ENCODE measurements around the gene TMEM81. TPM values are rescaled to one million over a fixed set of nuclear protein-coding genes. Genes with fewer than 3 reads are reported as not detected.

The TMEM81 gene
- total and polyA plus RNA-seq, 10 donors = 2.4 to 5.4 (median 3.4) TPM

DNA sequence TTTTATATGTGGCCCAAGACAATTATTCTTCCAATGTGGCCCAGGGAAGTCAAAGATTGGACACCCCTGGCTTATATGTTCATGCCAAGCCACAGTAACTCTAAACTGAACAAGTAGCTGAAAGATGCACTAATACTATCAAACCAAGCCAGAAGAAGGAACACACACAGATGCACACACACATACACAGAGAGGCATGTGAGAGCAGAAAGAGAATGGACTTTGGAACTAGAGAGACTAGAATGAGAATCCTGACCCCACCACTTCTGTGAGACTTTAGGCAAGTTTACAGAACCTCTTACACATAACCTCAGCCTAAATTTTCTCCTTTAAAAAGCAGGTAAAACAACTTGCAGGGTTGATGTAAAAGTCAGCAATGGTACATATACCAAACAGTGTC lies 11.2 kb upstream of the TMEM81 start:
- H3K9me3 ChIP-seq = no peaks in the 10 kb centered on the region
- no peak overlapping the region for H3K4me3 ChIP-seq
- intact Hi-C loops (cut with DNase I; ENCODE audit: low total_unique reads) = no loop called here
- no peaks in the 10 kb centered on the region for H3K27me3 ChIP-seq (replicated peaks in 1 of 7)
- peaks cover 7 to 99% (median 91%) of the 10 kb centered on the region in 6 donors for H3K36me3 ChIP-seq
- no peak for TF ChIP-seq POLR2A (IDR thresholded peaks at IDR 0.05)
- TF ChIP-seq, protein P1, sequence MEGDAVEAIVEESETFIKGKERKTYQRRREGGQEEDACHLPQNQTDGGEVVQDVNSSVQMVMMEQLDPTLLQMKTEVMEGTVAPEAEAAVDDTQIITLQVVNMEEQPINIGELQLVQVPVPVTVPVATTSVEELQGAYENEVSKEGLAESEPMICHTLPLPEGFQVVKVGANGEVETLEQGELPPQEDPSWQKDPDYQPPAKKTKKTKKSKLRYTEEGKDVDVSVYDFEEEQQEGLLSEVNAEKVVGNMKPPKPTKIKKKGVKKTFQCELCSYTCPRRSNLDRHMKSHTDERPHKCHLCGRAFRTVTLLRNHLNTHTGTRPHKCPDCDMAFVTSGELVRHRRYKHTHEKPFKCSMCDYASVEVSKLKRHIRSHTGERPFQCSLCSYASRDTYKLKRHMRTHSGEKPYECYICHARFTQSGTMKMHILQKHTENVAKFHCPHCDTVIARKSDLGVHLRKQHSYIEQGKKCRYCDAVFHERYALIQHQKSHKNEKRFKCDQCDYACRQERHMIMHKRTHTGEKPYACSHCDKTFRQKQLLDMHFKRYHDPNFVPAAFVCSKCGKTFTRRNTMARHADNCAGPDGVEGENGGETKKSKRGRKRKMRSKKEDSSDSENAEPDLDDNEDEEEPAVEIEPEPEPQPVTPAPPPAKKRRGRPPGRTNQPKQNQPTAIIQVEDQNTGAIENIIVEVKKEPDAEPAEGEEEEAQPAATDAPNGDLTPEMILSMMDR (IDR thresholded peaks at IDR 0.05 in 8 of 11, conservative IDR thresholded peaks at IDR 0.05 in 3 of 11) = no peak
- no peak for TF ChIP-seq POLR2AphosphoS5 (IDR thresholded peaks at IDR 0.05)
- no peaks in the 10 kb centered on the region for H3K4me1 ChIP-seq
- H3K27ac ChIP-seq = no peak overlapping the region
- no peak for DNase-seq

DNA sequence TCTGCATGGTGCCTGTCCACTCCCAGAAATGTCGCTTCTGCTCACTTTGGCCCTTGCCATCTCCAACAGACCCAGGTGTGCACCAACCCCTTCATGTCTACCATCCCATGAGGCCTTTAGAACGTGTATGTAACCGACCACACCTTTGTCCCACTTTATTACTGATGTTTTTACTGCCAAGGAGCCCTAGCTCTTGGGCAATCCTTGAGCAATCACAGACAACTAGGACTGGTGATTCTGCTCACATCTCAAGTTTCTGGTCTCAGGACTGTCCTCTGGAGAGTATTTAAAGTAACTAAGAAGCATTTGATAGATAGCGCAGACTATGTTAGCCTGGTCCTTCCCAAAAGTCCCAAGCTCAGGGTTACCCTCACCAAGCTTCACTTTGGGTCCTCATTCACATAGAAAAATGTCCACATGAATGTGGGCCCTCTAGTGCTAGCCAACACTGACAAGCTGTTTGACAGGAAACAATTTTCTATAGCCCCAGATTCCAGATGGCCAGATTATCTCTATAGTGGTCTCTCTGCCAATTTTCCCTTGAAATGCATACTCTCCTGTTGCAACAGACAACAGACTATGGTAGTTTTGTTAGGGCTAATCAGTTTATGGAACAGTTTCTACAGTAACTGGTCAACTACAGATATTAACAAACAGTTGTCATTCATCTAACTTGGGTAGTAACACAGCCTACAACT lies 6.9 kb upstream of the TMEM81 start:
- Histone ChIP-seq H3K4me1 (no peaks in the 10 kb centered on the region), H3K9me3 (no peaks in the 10 kb centered on the region), H3K4me3 (no peak overlapping the region), H3K27ac (no peak overlapping the region), H3K27me3 (replicated peaks in 1 of 7) (no peaks in the 10 kb centered on the region), H3K36me3 (peaks cover 0 to 98% (median 79%) of the 10 kb centered on the region in 6 donors)
- TF ChIP-seq POLR2AphosphoS5 (IDR thresholded peaks at IDR 0.05) (no peak), POLR2A (IDR thresholded peaks at IDR 0.05) (no peak)
- TF ChIP-seq, protein P1 (IDR thresholded peaks at IDR 0.05 in 8 of 11, conservative IDR thresholded peaks at IDR 0.05 in 3 of 11) = no peak
- no peak for DNase-seq
- intact Hi-C loops (cut with DNase I; ENCODE audit: low total_unique reads) = no loop called here
- WGBS, 5 donors = 83 to 96% (median 89%) methylated on average over 4 of the region's 4 CpGs

DNA sequence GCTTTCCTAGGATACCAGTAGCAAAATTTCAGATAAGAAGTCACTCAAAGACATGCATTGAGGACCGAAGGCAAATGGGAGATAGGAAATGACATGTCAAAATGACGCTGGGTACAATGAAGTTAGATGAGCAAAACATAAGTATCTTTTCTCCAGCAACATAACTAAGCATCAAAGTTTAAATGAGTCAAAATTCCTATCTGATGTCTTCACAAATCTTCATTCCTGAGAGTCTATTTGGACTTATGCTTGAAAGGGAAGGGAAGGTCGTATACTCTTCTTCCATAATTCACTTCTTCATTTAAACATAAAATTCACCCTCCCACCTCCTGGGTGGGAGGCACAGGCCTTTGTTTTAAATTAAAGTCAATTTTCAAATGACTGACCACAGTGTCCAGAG lies 4.1 kb upstream of the TMEM81 start:
- 87 to 95% (median 89%) methylated on average over 3 of the region's 3 CpGs for WGBS, 5 donors

DNA sequence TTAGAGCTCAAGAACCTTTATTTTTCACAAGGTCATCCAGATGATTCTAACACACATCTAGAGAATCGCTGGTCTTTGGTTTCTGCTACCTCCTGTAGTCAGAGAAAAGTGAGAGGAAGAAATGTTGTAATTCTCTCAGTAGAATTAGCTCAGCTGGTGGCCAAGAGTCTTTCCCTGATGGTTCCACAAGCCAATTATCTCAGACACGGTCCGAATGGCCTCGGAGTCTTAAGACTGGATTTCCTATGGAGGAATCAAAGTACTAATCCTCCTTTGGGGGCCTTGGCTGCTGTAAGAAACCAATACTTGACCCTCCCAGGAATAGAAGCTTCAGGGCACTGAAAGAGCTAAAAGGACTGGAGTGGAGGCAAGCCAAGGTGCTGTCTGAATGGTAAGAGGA lies 1.8 kb downstream of the TMEM81 start:
- Histone ChIP-seq H3K4me1 (no peaks in the 10 kb centered on the region), H3K36me3 (peaks cover 0 to 52% (median 25%) of the 10 kb centered on the region in 6 donors), H3K4me3 (no peak overlapping the region), H3K27me3 (replicated peaks in 1 of 7) (no peaks in the 10 kb centered on the region), H3K27ac (no peak overlapping the region), H3K9me3 (no peaks in the 10 kb centered on the region)
- no peak for DNase-seq
- no peak for TF ChIP-seq POLR2A (IDR thresholded peaks at IDR 0.05)
- TF ChIP-seq POLR2AphosphoS5 (IDR thresholded peaks at IDR 0.05) = no peak
- TF ChIP-seq, protein P1 (IDR thresholded peaks at IDR 0.05 in 8 of 11, conservative IDR thresholded peaks at IDR 0.05 in 3 of 11) = no peak
- intact Hi-C loops (cut with DNase I; ENCODE audit: low total_unique reads) = no loop called here
- WGBS, 5 donors = 94 to 97% (median 95%) methylated on average over 4 of the region's 4 CpGs

More for the DNA sequence above, 4.1 kb upstream of the TMEM81 start:
- no peak for TF ChIP-seq POLR2A (IDR thresholded peaks at IDR 0.05)
- no peak for DNase-seq
- H3K4me3 ChIP-seq = no peak overlapping the region
- no peaks in the 10 kb centered on the region for H3K9me3 ChIP-seq
- intact Hi-C loops (cut with DNase I; ENCODE audit: low total_unique reads) = no loop called here
- no peaks in the 10 kb centered on the region for H3K4me1 ChIP-seq
- no peaks in the 10 kb centered on the region for H3K27me3 ChIP-seq (replicated peaks in 1 of 7)
- peaks cover 0 to 99% (median 74%) of the 10 kb centered on the region in 6 donors for H3K36me3 ChIP-seq
- no peak overlapping the region for H3K27ac ChIP-seq

All from spleen (tissue), 11 donors.